Gastrocnemius medialis (tissue), 4 donors: ENCODE results near the gene ACTR6.

Experiments
- POLR2A ChIP-seq, 2 donors: fragments of 450-650 bp; IDR thresholded peaks; one replicate each; pipeline ENCODE4 v1.6.1; 2017; ENCODE audit warnings: antibody characterized with exemption in 2 of 2, mild to moderate bottlenecking in 2 of 2, moderate library complexity in 2 of 2
- TF ChIP-seq, protein P1 (sequence below), 5 experiments: fragments of 450-650 bp in 3 of 5; fragments of 200-600 bp in 2 of 5; sonication (generic) in 2 of 5; IDR thresholded peaks in 4 of 5; conservative IDR thresholded peaks in 1 of 5; 1 replicate in 4 of 5; 2 replicates in 1 of 5; pipeline ENCODE4 v1.5.1; 2016 to 2019; ENCODE audit warnings: antibody characterized with exemption in 5 of 5, mild to moderate bottlenecking in 3 of 5, moderate library complexity in 3 of 5

DNA sequence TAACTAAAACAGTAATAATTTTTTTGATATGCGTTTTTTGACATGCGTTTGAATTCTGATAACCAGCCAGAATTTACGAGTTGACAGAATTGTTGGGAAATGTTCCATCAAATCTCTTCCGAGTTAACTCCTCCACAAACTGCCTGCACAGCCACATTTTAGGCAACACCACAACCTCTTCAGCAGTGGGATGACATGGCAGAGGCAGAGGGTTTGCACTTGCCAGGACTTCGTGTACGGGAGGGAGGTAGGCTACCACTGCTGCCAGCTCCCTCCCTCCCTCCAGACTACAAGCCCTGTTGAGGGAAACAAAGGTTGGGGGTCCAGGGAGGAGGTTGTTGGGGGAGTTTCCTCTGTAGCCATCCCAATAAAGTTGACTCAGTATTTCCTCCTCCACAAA is 14.5 kb upstream of the ACTR6 start:
- TF ChIP-seq, protein P1, sequence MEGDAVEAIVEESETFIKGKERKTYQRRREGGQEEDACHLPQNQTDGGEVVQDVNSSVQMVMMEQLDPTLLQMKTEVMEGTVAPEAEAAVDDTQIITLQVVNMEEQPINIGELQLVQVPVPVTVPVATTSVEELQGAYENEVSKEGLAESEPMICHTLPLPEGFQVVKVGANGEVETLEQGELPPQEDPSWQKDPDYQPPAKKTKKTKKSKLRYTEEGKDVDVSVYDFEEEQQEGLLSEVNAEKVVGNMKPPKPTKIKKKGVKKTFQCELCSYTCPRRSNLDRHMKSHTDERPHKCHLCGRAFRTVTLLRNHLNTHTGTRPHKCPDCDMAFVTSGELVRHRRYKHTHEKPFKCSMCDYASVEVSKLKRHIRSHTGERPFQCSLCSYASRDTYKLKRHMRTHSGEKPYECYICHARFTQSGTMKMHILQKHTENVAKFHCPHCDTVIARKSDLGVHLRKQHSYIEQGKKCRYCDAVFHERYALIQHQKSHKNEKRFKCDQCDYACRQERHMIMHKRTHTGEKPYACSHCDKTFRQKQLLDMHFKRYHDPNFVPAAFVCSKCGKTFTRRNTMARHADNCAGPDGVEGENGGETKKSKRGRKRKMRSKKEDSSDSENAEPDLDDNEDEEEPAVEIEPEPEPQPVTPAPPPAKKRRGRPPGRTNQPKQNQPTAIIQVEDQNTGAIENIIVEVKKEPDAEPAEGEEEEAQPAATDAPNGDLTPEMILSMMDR (IDR thresholded peaks at IDR 0.05 in 4 of 5, conservative IDR thresholded peaks at IDR 0.05 in 1 of 5), result no peak
- TF ChIP-seq POLR2A (IDR thresholded peaks at IDR 0.05), result no peak
